ENCODE results near the gene FGD1.
"Not testable (repeated sequence)": the region's sequence is repeated elsewhere in the genome, so short reads cannot be mapped to it uniquely, and the experiment has no call there.

The FGD1 gene

GRCh38 chrX:54495814-54496516, at the start of gene FGD1:
FGD1 (minus strand) TSS chrX:54496234; CDS start chrX:54495432, 802 bp downstream.
- no peak for DNase-seq (ENCODE audit: low spot score)

- DNase-seq (ENCODE audit: low spot score) = not testable (repeated sequence)
These were observed 46.2 kb upstream of the FGD1 start for GRCh38 chrX:54542239-54542638.

GRCh38 chrX:54540289-54540688, 44.3 kb upstream of the FGD1 start:
- DNase-seq (ENCODE audit: low spot score) = no peak

GRCh38 chrX:54534271-54534670, 38.2 kb upstream of the FGD1 start:
- no peak for DNase-seq (ENCODE audit: low spot score)

DNA sequence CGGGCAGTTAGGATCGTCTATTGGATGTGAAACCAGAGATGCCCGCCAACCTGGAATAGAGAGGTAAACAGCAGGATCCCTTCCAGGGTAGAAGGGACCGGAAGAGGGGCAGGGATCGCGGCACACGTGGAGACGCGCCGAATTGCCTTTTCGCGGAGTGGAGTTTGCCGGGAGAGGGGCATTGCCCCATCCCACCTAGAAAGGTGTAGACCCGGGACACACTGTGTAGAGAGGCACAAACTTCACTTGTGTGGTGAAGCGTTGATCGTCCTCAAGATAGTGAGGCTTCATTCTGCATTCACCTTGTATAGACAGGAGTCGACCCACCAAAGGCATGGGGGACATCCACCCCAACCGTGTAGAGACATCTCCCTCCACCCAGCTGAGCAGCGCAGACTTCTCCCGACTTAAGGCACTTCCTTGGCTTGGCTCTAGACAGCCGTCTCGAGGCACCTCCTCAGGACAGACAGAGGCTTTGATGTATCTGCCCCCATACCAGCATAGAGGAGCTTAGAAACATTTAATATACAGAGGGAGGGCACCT, 34.4 kb upstream of the FGD1 start:
- no peak for DNase-seq (ENCODE audit: low spot score)

GRCh38 chrX:54529552-54530356, 33.7 kb upstream of the FGD1 start, which contains the start of gene GNL3L:
GNL3L (plus strand) TSS chrX:54530219; CDS start chrX:54532567, 2,348 bp downstream.
- DNase-seq (ENCODE audit: low spot score) = peak; percentile 87

- DNase-seq (ENCODE audit: low spot score) = no peak
These were observed 33.1 kb upstream of the FGD1 start for GRCh38 chrX:54529151-54529550.

GRCh38 chrX:54509400-54509799, 13.4 kb upstream of the FGD1 start:
- DNase-seq (ENCODE audit: low spot score) = no peak

GRCh38 chrX:54496936-54497335, 902 bp upstream of the FGD1 start:
- DNase-seq (ENCODE audit: low spot score) = no peak

DNA sequence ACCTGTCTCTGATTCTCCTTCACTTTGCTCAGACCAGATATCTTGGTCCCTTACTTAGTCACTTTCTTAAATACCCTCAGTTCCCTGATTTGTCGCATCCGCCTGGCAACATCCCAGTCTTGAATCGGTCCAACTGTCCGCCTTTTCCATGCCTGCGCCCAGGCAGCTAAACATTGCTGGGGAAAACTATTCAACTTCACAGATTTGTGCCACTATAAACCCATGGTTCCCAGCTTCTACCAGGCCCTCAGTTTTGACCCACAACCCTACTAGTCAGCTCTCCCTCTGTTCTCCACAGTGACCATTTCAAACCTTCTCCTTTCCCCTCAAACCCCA, 451 bp upstream of the FGD1 start:
- DNase-seq (ENCODE audit: low spot score) = no peak

DNA sequence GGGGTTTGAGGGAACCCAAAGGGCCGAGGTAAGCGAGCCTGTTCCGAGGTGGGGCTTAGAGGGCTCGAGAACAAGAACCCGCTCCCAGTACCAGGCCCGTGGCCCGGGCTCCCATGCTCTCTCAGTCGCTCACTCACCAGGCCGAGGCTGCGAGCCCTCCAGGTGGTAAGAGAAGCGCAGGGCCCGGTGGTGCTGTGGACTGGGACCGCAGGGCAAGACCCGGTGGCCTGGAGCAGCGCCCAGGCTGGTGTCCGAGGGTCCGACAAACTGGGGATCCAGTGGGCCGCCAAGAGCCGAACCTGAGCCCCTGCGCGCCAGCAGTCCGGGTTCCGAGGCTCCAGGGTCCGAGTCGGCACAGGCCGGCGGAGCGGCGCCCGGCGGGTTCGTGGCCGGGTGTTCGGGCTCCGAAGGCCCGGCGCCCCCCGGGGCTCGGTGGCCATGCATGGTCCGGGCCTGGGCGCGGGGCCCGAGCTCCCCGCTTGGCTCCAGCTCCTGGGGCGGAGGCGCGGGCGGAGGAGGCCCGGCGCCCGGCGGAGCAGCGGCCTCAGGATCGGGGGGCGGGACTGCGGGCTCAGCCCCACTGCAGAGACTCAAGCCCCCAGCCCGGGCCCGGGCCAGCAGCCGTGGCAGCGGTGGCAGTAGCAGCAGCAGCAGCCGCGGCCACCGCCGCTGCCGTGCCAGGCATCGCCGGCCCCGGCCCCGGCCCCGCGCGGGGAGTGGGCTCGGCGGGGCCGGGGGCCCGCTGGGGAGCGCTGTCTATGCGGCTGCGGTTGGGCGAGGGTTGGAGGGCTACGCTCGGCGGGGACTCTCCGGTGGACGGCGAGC, 833 bp downstream of the FGD1 start:
- no peak for DNase-seq (ENCODE audit: low spot score)

DNA sequence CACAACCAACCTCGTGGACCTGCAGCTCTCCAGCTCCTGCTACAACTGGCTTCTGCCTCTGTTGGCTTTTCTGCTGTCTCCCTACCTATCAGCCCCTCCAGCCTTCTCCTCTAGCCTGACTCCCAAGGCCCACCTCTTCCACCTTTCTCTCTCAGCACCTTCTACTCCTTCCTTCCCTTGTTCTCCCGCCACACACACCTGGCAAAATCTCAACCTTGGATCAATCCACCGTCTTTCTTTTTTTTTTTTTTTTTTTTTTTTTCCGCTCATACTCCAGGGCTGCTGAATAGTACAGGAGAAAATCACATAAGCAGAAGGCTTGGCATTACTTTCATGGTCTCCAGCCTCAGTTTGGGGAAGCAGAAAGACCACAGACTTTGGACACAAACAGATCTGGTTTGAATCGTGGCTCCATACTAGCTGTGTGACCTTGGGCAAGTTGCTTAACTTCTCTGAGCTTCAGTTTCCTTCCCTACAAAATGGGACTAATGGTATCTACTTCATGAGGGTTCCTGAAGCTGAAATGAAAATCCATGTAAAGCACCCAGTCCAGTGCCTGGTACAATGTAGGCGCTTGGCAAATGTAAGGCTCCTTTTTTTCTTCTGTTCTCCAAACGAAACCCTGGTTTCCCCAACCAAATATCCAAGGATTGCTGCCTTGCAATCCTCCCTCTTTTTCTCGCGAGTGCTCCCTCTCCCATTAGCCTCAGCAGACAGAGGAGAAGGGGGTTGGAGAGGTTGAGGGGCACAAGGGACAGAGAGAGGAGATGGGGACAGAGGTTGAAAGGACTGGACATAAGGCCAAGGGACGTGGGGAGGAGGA, 1.7 kb downstream of the FGD1 start:
- DNase-seq (ENCODE audit: low spot score) = no peak

DNA sequence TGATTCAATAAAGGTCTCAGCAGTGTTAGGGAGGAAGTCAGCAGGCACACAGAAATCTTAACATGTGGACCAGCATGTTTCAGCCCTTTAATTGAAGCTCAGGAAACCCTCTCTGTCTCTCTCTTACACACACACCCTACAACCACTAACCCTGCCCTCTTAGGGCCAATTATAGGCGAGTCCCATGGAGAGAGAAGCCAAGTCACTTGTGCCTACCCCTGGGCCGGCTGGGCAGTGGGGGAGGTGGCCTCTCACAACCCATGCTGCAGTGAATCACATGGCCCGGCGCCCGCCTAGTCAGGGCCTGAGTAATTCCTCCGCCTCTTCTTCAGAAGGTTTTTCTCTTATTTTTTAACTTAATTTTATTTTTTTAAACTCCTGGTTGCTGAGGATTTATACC, 3.7 kb downstream of the FGD1 start:
- DNase-seq (ENCODE audit: low spot score) = no peak

DNA sequence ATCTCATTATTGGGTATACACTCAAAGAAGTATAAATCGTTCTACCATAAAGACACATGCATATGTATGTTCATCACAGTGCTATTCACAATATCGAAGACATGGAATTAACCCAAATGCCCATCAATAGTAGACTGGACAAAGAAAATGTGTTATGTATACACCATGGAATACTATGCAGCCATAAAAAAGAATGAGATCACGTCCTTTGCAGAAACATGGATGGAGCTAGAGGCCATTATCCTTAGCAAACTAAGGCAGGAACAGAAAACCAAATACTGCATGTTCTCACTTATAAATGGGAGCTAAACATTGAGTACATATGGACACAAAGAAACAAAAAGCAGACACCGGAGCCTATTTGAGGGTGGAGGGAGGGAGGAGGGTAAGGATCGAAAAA, 6.2 kb downstream of the FGD1 start:
- not testable (repeated sequence) for DNase-seq (ENCODE audit: low spot score)

DNA sequence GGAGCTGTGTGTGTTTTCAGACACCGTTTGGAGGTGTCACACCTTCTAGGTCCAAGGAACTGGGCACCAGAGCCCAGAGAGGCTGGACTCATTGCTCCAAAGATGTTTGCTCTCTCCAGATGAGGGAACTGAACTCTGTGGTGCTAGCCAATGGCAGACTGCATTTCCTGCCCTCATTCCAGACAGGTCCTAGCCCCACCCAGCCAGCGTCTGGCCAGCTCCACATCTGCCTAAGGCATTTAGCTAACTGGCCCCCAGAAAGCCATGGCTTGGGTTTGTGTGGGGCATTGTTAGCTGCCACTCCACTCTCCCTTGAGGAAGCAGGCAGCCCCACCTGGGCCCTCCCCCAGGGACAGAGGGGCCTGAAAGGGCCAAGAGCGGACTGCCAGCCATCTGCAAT, 11.4 kb downstream of the FGD1 start:
- no peak for DNase-seq (ENCODE audit: low spot score)

DNA sequence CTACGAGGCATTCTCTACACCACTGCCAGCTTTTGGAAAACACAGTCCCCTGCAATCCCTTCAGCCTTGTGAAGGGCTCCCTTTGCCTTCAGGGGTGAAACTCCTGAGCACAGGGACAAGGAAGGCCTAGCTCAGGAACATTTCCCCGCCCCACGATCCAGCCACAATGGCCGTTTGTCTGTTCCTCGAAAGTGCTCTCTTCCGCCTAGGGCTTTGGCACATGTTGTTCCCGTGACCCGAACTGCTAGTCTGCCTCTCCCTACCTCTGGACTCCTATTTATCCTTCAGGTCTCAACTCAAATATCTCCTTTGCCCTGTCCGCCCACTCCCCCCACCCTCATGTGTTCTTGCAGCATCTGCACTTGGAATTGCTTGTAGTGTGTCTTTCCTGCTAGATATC, 12.1 kb downstream of the FGD1 start:
- no peak for DNase-seq (ENCODE audit: low spot score)

- no peak for DNase-seq (ENCODE audit: low spot score)
These were observed 13.0 kb downstream of the FGD1 start for GRCh38 chrX:54482839-54483593.

DNA sequence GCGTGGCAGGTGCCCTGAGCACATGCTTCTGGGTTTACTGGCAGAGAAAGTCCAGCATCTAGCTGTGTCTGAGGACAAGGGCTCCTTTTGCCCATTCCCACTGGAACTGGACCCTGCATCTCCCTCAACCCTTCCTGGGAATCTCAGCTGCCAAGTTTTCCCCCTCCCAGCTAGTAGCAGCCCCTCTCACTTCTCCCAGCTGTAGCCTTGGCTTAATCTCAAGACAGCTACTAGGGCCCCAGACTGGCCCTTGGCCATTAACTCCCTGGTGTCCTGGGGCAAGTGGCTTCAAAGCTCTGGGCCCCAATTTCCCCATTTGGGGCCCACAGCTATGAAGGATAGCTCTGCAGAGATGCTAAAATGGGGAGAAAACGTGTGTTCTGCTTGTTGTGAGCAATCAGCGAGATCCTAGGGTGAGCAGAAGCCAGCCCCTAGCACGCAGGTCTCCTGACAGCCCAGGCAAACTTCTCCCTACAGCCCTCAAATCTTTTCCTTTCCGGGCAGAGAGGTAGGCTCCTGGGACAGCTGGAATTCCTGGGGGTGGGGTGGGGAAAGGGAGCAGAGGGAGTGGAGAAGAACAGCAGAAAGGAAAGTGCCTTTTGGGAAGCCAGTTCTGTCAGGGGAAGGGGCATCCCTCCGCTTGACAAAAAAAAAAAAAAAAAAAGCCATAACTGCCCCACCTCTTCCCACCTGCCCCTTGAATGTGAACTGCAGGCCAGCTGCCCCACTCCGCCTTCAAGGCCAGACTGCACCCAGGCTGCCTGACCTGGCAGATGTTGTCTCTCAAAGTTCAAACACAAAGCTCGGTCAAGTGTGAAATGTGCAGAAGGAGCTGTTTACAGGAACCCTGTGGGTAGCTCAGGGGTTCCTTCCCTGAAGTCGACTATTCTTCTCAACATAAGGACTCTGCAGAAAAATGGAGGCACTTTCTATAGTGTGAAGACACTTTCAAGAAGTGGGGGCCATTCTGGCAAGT, 16.6 kb downstream of the FGD1 start:
- peak; percentile 66 for DNase-seq (ENCODE audit: low spot score)

Measured in NAMALWA (cell line).